Measurements from ENCODE around the gene KIRREL3.

GRCh38 chr11:126602349-126602940, 398.1 kb downstream of the KIRREL3 start:
- TF ChIP-seq CTCF (IDR thresholded peaks at IDR 0.05; ENCODE audit: extremely low read depth in 1 of 2, insufficient read depth in 1 of 2, low read depth in 1 of 2, low read length in 2 of 2) (no peak), POLR2A (IDR thresholded peaks at IDR 0.05; ENCODE audit: low read depth, low read length) (no peak), MYC (IDR thresholded peaks at IDR 0.05; ENCODE audit: low read depth, low read length) (no peak), POLR2AphosphoS5 (IDR thresholded peaks at IDR 0.05; ENCODE audit: insufficient read depth, low read depth, low read length) (no peak), EZH2 (IDR thresholded peaks at IDR 0.05; ENCODE audit: borderline replicate concordance, low read depth, low read length, severe bottlenecking) (no peak), MAX (IDR thresholded peaks at IDR 0.05; ENCODE audit: insufficient read depth, insufficient read length) (no peak), GATA2 (IDR thresholded peaks at IDR 0.05; ENCODE audit: insufficient read depth, insufficient read length, low read depth, low read length) (no peak), FOS (IDR thresholded peaks at IDR 0.05; ENCODE audit: borderline replicate concordance, insufficient read depth, low read length) (no peak), JUN (IDR thresholded peaks at IDR 0.05; ENCODE audit: borderline replicate concordance, insufficient read depth, insufficient read length, low read depth) (no peak)

All from endothelial cell of umbilical vein (primary cell).